Measurements from ENCODE around the gene MERTK.
"Not testable (repeated sequence)": the region's sequence is repeated elsewhere in the genome, so short reads cannot be mapped to it uniquely, and the experiment has no call there.

Gene MERTK

DNA sequence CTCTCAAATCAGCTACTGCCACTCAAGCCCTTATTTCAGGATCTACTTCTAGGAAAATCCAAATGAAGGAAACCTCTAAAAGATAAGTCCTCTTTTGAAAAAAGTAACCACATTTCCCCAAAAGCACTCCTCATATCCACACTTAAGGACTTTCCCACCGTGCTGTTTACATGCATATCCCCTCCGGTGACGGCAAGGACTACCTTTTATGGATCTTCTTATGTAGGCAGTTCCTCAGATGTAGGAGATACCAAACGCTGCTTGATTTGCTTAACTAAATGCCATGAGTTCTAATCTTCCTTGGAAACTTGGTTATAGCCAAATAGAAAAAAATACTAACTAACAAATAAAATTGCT is 149.8 kb downstream of the MERTK start:
- no peak for DNase-seq

DNA sequence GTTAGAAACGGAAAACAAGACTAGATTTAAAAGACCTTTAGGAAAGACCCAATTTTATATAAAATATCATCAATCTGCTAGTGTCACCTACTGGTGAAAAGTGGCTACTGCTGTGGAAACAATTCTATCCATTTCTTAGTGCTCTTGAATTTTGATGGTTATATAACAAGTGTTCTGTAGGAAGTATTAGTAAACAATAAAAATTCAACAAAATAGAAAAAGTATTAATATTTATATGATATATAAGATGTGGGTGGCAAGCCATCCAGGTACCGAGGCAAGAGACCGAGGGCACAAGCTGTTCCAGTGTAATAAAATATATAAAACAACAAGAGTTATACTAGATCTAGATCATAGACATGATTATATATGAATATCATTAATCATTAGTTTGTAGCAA is 150.5 kb downstream of the MERTK start:
- peak; percentile 21 for DNase-seq

DNA sequence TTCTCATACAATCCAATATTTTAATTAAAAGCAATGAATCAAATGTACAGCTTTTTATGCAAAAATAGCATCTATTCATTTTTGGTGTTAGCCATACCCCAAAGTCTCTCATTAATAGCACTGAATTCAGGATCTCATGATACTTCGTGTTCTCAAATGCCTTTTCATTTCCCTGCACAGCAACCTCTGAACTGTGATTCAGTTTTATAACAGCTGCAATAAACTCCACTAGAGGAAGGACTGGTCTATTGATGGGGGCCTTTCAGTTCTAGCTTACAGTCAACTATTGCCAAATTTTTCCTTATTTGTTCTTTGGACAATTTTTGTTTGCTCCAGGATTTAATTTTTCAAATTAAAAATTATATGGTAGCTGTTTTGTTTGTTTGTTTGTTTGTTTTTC is 151.9 kb downstream of the MERTK start:
- no peak for DNase-seq

DNA sequence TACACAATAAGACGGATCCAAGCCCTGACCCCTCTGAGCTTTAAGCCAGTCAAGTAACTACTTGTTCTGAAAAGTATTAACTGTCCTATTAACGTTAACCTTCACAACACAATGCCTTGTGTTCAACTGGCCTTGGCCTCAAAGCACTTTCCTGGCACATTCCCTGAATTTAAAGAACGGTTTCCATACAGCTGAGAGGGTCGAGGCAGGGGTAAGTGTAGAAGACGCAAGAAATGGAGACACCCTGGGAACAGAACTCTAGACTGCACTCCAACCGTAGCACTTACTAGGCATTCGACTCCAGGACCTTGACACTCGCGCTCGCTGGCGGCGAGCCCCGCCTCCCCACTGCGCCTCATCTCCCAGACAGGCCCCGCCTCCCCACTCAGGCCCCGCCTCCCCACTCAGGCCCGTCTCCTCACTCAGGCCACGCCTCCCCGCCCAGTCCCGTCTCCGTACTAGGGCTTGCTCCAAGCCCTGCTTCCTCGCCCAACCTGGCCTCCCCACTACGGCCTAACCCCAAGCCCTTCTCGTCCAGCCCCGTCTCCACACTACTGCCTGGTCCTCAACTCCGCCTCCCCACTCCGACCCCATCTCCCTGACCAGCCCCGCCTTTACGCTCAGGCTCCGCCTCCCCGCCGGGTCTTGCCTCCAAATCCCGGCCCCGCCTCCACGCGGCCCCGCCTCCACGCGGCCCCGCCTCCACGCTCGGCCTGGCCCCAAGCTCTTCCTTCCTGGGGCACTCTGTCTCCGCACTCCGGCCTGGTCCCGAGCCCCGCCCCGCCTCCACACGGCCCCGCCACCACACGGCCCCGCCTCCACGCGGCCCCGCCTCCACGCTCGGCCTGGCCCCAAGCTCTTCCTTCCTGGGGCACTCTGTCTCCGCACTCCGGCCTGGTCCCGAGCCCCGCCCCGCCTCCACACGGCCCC is 155.8 kb downstream of the MERTK start:
- DNase-seq: peak; percentile 99

DNA sequence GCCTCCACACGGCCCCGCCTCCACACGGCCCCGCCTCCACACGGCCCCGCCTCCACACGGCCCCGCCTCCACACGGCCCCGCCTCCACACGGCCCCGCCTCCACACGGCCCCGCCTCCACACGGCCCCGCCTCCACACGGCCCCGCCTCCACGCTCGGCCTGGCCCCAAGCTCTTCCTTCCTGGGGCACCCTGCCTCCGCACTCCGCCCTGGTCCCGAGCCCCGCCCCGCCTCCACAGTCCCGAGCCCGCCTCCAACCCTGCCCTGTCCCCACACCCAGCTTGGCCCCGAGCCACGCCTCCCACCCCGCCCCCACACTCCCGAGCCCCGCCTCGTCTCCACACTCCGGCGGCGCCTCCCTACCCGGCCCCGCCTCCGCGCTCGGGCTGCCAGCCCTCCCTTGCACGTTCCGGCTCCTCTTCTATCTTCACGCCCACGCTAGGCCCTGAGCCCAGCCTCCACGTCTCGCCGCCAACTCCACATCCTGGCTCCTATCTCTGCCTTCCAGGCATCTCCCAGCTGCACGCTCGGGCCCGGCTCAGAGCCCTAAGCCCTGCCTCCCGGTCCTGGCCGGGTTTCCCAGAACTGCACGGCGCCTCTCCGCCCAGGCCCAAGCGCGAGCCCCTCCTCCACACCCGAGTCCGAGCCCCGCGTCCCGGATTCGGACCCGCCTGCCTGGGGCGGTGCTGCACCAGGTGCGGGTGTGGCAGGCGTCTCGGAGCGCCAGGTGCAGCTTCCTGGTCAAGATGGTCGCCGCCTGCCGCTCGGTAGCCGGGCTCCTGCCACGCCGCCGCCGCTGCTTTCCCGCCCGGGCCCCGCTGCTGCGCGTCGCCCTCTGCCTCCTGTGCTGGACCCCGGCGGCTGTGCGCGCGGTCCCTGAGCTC is 156.7 kb downstream of the MERTK start, which contains the start of gene TMEM87B:
TMEM87B (plus strand) TSS at position 423 of the 883 bp plus-strand sequence; CDS start at position 746, 323 bp downstream.
- DNase-seq: peak; percentile 98

DNA sequence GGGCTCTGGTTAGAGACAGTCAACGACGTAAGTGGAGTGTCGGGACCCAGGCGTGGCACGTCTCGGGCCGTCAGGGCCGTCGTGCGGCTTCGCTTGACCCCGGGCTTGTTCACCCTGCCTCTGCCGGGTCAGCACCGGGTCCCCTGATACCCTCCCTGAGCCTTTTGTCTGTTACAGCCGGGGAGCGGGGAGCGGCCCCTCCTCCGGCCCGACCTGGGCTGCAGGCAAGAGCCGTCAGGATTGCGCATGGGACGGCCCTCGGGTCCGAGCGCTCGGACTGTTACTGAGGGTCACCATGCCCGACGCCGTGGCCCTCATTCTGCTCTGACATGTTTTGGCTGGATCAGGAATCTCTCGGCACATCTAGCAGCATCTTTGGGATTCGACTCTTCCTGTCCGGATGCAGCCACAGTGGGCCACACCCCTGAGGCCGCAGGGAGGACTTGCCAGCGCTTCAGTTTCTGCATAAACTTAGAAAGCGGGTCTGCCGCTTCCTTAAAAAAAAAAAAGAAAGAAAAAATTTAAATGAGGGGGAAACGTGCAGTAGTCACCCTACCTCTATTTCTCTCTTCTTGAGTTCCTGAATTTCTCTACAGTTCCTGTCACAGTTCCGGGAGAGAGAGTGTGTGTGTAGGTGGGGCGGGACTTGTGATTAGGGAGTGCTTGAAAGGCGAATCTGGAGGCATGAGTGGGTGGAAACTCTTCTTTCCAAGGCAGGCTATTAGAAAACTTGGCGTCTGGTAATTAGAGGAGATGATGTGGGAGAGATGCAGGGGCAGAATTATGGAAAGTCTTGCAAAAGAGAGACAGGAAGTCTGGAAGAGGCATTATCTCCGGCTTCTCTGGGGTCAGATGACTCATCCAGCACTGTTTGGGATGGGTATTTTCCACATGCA is 157.6 kb downstream of the MERTK start:
- peak; percentile 55 for DNase-seq

DNA sequence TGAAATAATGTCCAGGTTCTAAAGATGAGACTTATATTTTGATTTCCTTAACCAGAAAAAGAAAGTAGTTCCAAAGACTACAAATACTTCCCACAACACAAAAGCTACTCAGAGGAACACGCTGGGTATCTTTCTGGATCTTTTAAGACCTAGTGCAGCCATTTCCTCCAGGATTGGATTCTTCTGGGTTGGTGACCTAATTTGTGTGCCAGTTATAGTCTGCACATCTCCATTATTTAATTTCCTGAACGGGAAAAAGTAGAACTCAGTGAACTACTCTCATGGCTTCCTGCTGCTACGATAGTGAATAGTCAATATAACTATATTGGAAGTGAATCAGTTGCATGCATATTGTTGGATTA is 158.2 kb downstream of the MERTK start:
- DNase-seq: no peak

DNA sequence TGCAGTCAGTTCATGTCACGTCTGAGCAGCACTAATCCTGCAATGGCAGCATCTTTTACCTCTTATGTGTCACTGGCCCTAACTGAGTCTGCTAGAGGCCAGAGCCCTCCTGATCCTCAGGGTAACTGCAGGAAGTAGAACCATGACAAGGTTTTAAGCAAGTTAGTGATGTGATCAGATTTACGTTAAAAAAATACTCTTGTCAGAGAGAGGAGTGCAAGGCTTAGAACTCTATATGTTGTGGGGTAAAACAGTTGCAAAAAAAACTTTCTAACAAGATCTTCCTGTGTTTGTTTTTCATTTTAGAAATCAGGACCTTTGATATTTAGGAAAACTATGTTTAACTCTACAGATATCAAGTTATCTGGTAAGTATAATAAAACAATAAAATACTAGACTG is 161.3 kb downstream of the MERTK start:
- DNase-seq: no peak

DNA sequence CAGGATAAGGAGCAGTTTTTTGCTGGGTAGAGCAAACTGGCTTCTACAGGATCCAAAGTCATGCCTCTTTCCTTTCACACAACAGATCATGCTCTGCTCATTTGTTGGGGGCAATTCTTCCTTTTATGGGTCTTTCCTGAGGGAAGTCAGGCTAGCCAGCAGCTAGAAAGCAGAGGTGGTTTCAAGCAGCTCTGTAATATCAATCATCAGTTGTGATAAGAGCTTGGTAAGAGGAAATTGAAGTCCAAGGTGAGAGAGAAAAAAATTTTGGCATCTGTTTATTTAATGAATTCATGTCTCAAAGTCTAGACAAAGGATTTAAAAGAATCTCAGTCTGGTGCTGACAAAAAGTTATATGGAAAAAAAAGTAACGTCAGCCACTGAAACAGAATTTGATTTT is 162.9 kb downstream of the MERTK start:
- no peak for DNase-seq

DNA sequence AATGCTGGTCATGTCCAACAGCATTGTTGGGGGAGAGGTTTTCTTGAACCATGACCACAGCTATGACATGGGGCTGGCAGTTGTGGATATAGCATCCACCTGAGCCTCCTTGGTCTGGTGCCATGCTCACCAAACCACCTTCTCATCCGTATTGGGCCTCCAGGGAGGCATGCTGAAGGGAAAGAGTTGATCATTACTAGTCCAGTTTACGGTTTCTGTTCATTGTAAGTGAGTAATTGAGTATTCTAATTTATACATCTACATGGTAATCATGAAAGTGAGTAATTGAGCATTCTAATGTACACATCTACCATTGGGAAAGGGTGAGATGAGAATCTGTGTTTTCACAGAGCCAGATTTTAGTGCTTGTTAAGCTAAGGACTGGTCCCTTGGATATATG is 163.4 kb downstream of the MERTK start:
- DNase-seq: peak; percentile 29

DNA sequence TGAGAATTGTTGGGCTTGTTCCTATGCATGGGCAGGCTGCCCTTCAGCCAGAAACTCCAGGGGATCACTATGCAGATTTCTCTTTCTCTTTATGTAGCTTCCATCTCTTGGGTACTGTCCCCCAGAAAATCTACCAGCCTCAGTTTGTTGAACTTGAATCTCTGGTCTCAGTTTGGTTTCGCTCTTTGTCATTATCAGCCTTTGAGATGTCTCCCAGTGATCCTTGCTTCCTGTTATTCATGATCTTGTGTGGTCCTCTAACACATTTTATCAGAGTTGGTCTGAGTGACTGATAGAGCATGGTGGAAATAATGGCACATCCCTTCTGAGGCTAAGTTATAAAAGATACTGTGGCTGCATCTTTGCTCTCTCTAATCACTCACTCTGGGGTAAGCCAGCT is 164.5 kb downstream of the MERTK start:
- DNase-seq: peak; percentile 14

DNA sequence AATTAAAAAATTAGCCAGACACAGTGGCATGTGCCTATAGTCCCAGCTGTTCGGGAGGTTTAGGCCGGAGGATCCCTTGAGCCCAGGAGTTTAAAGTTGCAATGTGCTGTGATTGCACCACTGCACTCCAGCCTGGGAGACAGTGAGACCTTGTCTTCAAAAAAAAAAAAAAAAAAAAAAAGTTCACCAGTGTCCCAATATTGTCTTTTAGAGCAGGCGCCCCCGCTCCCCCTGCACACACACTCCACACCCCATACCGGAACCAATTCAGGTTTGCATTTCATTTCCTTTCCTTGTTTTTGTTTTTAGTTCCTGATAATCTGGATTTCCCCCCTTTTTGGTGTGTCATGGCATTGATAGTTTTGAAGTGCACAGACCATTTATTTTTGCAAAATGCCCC is 167.1 kb downstream of the MERTK start:
- DNase-seq: no peak

DNA sequence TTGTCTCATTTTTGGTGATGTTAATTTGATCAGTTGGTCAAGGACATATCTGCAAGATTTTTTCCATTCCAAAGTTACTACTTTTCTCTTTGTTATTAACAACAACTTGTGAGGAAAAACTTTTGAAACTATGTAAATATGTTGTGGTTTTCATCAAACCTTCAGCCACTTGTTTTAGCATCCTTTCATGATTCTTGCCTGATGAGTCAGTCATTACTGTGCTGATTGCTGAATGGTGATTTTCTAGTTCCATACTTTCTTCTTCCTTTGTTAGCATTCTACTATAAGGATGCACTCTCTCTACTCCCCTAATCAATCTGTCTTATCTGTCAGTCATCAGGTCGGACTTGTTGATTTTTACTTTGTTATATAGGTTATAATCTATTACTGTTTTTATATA is 167.6 kb downstream of the MERTK start:
- DNase-seq: no peak

DNA sequence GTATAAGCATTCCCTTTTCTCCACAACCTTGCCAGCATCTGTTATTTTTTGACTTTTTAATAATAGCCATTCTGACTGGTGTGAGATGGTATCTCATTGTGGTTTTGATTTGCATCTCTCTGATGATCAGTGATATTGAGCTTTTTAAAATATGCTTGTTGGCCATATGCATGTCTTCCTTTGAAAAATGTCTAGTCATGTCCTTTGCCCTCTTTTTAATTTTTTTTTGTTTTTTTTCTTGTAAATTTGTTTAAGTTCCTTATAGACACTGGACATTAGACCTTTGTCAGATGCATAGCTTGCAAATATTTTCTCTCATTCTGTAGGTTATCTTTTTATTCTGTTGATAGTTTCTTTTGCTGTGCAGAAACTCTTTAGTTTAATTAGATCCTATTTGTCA is 171.4 kb downstream of the MERTK start:
- not testable (repeated sequence) for DNase-seq

DNA sequence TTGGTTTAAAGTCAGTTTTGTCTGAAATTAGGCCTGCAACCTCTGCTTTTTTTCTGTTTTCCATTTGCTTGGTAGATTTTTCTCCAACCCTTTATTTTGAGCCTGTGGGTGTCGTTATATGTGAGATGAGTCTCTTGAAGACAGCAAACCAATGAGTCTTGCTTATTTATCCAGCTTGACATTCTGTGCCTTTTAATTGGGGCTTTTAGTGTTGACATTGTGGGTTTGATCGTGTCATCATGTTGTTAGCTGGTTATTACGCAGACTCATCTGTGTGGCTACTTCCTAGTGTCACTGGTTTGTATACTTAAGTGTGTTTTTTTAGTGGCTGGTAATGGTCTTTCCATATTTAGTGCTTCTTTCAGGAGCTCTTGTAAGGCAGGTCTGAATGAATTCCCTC is 175.5 kb downstream of the MERTK start:
- DNase-seq: no peak

DNA sequence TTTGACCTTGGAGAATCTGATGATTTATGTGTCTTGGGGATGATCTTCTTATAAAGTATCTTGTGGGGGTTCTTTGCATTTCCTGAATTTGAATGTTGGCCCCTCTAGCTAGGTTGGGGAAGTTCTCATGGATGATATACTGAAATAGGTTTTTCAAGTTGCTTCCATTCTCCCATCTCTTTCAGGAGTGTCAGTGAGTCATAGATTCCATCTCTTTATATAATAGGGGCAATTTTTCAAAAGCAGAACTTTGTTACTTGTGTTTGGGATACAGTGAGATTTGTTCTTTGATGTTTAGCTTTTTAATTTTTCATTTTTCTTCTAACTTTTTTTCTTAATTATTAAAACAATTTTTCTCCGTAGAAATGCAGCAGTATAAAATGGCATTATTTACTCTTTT is 176.1 kb downstream of the MERTK start:
- DNase-seq: no peak

DNA sequence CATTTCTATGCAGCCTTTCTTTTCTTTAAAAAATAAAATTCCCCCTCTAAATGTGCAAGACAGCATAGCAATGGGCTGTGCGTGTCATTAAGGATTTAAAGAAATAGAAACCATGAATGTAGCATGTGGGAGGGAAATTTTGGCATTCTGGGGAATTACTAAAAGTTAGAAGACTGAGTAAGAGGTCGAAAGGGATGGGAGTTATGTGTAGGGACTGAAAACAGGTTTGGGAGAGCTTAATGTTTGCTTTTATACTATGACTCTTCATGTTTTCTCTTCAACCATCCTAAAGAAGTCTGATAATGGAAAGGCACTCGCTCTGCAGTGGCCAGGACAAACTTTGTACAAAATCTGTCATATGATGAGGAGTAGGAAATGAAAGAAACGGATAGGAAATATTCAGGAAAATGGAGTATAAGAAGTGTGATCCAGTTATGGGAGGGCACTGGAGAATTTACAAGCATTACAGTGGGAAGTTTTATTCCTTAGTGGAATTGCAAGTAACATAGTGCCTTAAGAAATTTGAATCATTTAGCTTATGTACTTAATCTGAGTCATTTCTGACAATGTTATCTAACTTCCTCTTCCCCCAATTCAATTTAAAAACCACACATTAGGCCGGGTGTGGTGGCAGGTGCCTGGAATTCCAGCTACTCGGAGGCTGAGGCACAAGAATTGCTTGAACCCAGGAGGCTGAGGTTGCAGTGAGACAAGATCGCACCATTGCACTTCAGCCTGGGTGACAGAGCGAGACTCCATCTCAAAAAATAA is 177.3 kb downstream of the MERTK start:
- no peak for DNase-seq

DNA sequence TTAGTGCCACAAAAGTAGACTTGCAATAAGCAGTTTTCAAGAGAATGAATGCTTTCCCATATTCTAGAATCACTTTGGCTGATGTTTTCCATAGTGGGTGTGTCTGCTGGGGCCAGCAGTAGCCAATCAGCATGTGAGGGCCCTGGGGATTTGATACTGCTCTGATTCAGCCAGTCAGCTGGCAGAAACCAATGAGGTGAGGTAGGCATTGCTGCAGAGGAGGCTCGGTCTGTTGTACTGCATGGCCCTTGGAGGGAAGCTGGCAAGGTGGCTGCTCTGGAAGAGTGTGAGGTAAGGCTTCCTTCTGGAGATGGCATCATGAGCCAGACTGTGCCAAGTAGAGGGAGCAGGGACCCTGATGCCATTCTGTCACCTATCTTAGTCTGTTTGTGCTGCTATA is 179.4 kb downstream of the MERTK start:
- no peak for DNase-seq
